Liver (tissue), 3 donors: Measurements from ENCODE around the gene TANC2.

Experiments used
- ATF3 ChIP-seq: IDR thresholded peaks from 2 replicates; pipeline ENCODE4 v1.6.1; 2016; ENCODE audit warnings: antibody characterized with exemption
- CTCF ChIP-seq: fragments of 150-350 bp; IDR thresholded peaks from 2 replicates; pipeline ENCODE4 v1.5.1; 2017; ENCODE audit warnings: improper control_type of control experiment, low read depth, low read length; ENCODE audit not compliant: missing input control
- EGR1 ChIP-seq, 2 donors: IDR thresholded peaks; 2 replicates each; pipeline ENCODE4 v1.6.1; 2016 to 2018; ENCODE audit warnings: antibody characterized with exemption in 2 of 2, low read depth in 2 of 2
- FOXA1 ChIP-seq: IDR thresholded peaks from 2 replicates; pipeline ENCODE4 v1.6.1; 2016; ENCODE audit warnings: antibody characterized with exemption
- GABPA ChIP-seq, 2 donors: IDR thresholded peaks in 1 of 2; conservative IDR thresholded peaks in 1 of 2; 2 replicates each; pipeline ENCODE4 v1.6.1; 2016; ENCODE audit warnings: antibody characterized with exemption in 2 of 2, mild to moderate bottlenecking in 1 of 2, moderate library complexity in 1 of 2
- HNF4G ChIP-seq: IDR thresholded peaks from 2 replicates; pipeline ENCODE4 v1.6.1; 2016; ENCODE audit warnings: antibody characterized with exemption
- JUND ChIP-seq, 2 donors: IDR thresholded peaks; 2 replicates each; pipeline ENCODE4 v1.6.1; 2016; ENCODE audit warnings: antibody characterized with exemption in 2 of 2
- MAX ChIP-seq: IDR thresholded peaks from 2 replicates; pipeline ENCODE4 v1.6.1; 2016; ENCODE audit warnings: antibody characterized with exemption
- RAD21 ChIP-seq, 2 donors: IDR thresholded peaks; 2 replicates each; pipeline ENCODE4 v1.6.1; 2016; ENCODE audit warnings: antibody characterized with exemption in 2 of 2, mild to moderate bottlenecking in 2 of 2
- REST ChIP-seq: IDR thresholded peaks from 2 replicates; pipeline ENCODE4 v1.6.1; 2016; ENCODE audit warnings: antibody characterized with exemption, mild to moderate bottlenecking
- SP1 ChIP-seq: IDR thresholded peaks from 2 replicates; pipeline ENCODE4 v1.6.1; 2018; ENCODE audit warnings: antibody characterized with exemption, mild to moderate bottlenecking
- TAF1 ChIP-seq: conservative IDR thresholded peaks from 2 replicates; pipeline ENCODE4 v1.6.1; 2016; ENCODE audit warnings: antibody characterized with exemption, mild to moderate bottlenecking
- YY1 ChIP-seq: IDR thresholded peaks from 2 replicates; pipeline ENCODE4 v1.6.1; 2016; ENCODE audit warnings: antibody characterized with exemption, mild to moderate bottlenecking
- ZBTB33 ChIP-seq: IDR thresholded peaks from 2 replicates; pipeline ENCODE4 v1.6.1; 2016; ENCODE audit warnings: antibody characterized with exemption
- donor health status: healthy.
- donor health status: healthy.

- no peak for TF ChIP-seq YY1
- no peak for TF ChIP-seq CTCF
- no peak for TF ChIP-seq HNF4G
- no peak for TF ChIP-seq EGR1 (IDR thresholded peaks at IDR 0.05; ENCODE audit: low read depth in 2 of 2)
- TF ChIP-seq MAX: no peak
- no peak for TF ChIP-seq REST
- no peak for TF ChIP-seq ATF3
- no peak for TF ChIP-seq SP1
- no peak for TF ChIP-seq RAD21 (IDR thresholded peaks at IDR 0.05)
- no peak for TF ChIP-seq JUND (IDR thresholded peaks at IDR 0.05)
- TF ChIP-seq FOXA1: no peak
- no peak for TF ChIP-seq GABPA (IDR thresholded peaks at IDR 0.05 in 1 of 2, conservative IDR thresholded peaks at IDR 0.05 in 1 of 2)
- TF ChIP-seq TAF1: no peak
- no peak for TF ChIP-seq ZBTB33
These were observed 24.6 kb upstream of the TANC2 start for GRCh38 chr17:62941358-62941991.
